H1 (cell line): ENCODE data around the gene ERVFRD-1. TPM values are rescaled to one million over a fixed set of nuclear protein-coding genes. Genes with fewer than 3 reads are reported as not detected.
A peak's percentile ranks its signal among the peaks of the same experiment; 100 is the strongest.

ENCODE experiments used
- CTCF ChIA-PET: fragments of 300-600 bp; sonication (Branson Sonifier 250); formaldehyde crosslinking; loops from one replicate; lab custom pipeline; 2021; ENCODE audit not compliant: partially characterized antibody; lab: Charles Lee
- POLR2A ChIA-PET: fragments of 300-600 bp; sonication (Branson Sonifier 250); formaldehyde crosslinking; loops from one replicate; lab custom pipeline; 2021; ENCODE audit warnings: inconsistent platforms; ENCODE audit not compliant: partially characterized antibody; lab: Charles Lee
- DNase-seq, 2 experiments: peaks; one replicate each; pipeline versions ENCODE4 v3.0.0 to v3.0.0-alpha.2; 2010 to 2022; ENCODE audit warnings: low spot score in 2 of 2, low read depth in 1 of 2, mixed read lengths in 1 of 2
- FAIRE-seq: peaks from 2 replicates; lab custom pipeline; 2011; peaks lifted over from hg19 to GRCh38; lab: Jason Lieb, UNC
- H2AFZ ChIP-seq: 2 replicates; pipeline ENCODE4 v1.8.1; 2012; ENCODE audit warnings: low read length, inconsistent platforms
- H2AK5ac ChIP-seq: 2 replicates; pipeline ENCODE4 v1.6.1; 2013; ENCODE audit warnings: low read depth, low read length
- H2BK120ac ChIP-seq: replicated peaks from 2 replicates; pipeline ENCODE3; 2013; ENCODE audit warnings: low read depth, low read length, inconsistent platforms
- H2BK12ac ChIP-seq: 2 replicates; pipeline ENCODE4 v1.6.1; 2013; ENCODE audit warnings: low read depth, low read length
- H2BK15ac ChIP-seq: 2 replicates; pipeline ENCODE4 v1.6.1; 2013; ENCODE audit warnings: low read length
- H2BK20ac ChIP-seq: 2 replicates; pipeline ENCODE4 v1.6.1; 2013; ENCODE audit warnings: low read length
- H2BK5ac ChIP-seq: 2 replicates; pipeline ENCODE4 v1.6.1; 2013; ENCODE audit warnings: low read depth, low read length
- H3K14ac ChIP-seq: 2 replicates; pipeline ENCODE4 v1.6.1; 2013; ENCODE audit warnings: inconsistent platforms; ENCODE audit not compliant: insufficient read length
- H3K18ac ChIP-seq: 2 replicates; pipeline ENCODE4 v1.6.1; 2013; ENCODE audit warnings: low read length; ENCODE audit errors: extremely low read depth
- H3K23ac ChIP-seq: 2 replicates; pipeline ENCODE4 v1.6.1; 2013; ENCODE audit warnings: inconsistent platforms; ENCODE audit not compliant: insufficient read length
- H3K23me2 ChIP-seq: 2 replicates; pipeline ENCODE4 v1.6.1; 2013; ENCODE audit warnings: low read depth, low read length
- H3K27ac ChIP-seq: 2 replicates; pipeline ENCODE4 v1.6.1; 2011; ENCODE audit warnings: low read depth, low read length, inconsistent platforms
- H3K27me3 ChIP-seq, 4 experiments: replicated peaks in 1 of 4; 1 replicate in 1 of 4; 2 replicates in 3 of 4; pipeline versions ENCODE4 v1.6.1 to v1.8.1; 2011 to 2013; ENCODE audit warnings: low read length in 3 of 4, mild to moderate bottlenecking in 3 of 4, inconsistent platforms in 2 of 4, mixed read lengths in 2 of 4, moderate library complexity in 1 of 4; ENCODE audit not compliant: control insufficient read depth in 3 of 4, insufficient read depth in 3 of 4; ENCODE audit errors: extremely low read depth in 1 of 4
- H3K36me3 ChIP-seq, 4 experiments: 2 replicates each; pipeline versions ENCODE4 v1.6.1 to v1.8.1; 2011 to 2013; ENCODE audit warnings: mild to moderate bottlenecking in 4 of 4, low read length in 3 of 4, moderate library complexity in 2 of 4, control low read depth in 1 of 4, inconsistent platforms in 1 of 4; ENCODE audit not compliant: insufficient read depth in 4 of 4, control insufficient read depth in 2 of 4
- H3K4ac ChIP-seq: replicated peaks from 2 replicates; pipeline ENCODE3; 2013; ENCODE audit warnings: low read length, low read depth, mixed read lengths, inconsistent platforms; ENCODE audit not compliant: insufficient read length
- H3K4me1 ChIP-seq, 4 experiments: replicated peaks in 1 of 4; 1 replicate in 1 of 4; 2 replicates in 3 of 4; pipeline versions ENCODE4 v1.6.1 to v1.8.1; 2011 to 2013; ENCODE audit warnings: low read length in 3 of 4, inconsistent platforms in 2 of 4, mixed read lengths in 1 of 4; ENCODE audit not compliant: insufficient read depth in 4 of 4, control insufficient read depth in 3 of 4
- H3K4me2 ChIP-seq, 2 experiments: 2 replicates each; pipeline versions ENCODE4 v1.6.1 to v1.8.1; 2011 to 2013; ENCODE audit warnings: low read depth in 2 of 2, low read length in 2 of 2, control low read depth in 1 of 2, inconsistent platforms in 1 of 2, mild to moderate bottlenecking in 1 of 2; ENCODE audit not compliant: insufficient read depth in 1 of 2
- H3K4me3 ChIP-seq, 4 experiments: fragments of 200-600, 300-600 bp in 1 of 4; sonication (generic), shearing (Covaris generic), sonication (Bioruptor Twin) in 1 of 4; 2 replicates each; pipeline versions ENCODE4 v1.5.1 to v1.8.1; 2011 to 2016; ENCODE audit warnings: low read length in 4 of 4, low read depth in 3 of 4, control low read depth in 2 of 4, inconsistent platforms in 2 of 4, mild to moderate bottlenecking in 2 of 4, mixed read lengths in 1 of 4, moderate library complexity in 1 of 4; ENCODE audit not compliant: insufficient read depth in 2 of 4; ENCODE audit errors: extremely low read depth in 1 of 4
- H3K56ac ChIP-seq: replicated peaks from 2 replicates; pipeline ENCODE3; 2013; ENCODE audit warnings: low read depth, mild to moderate bottlenecking, mixed read lengths, low read length, inconsistent platforms; ENCODE audit not compliant: insufficient read length
- H3K79me1 ChIP-seq: 2 replicates; pipeline ENCODE4 v1.6.1; 2013; ENCODE audit warnings: low read depth, low read length, control low read depth
- H3K79me2 ChIP-seq, 2 experiments: 2 replicates each; pipeline versions ENCODE4 v1.6.1 to v1.8.1; 2012 to 2013; ENCODE audit warnings: low read length in 2 of 2, mild to moderate bottlenecking in 2 of 2, inconsistent platforms in 1 of 2; ENCODE audit not compliant: insufficient read depth in 2 of 2, control insufficient read depth in 1 of 2
- H3K9ac ChIP-seq, 4 experiments: replicated peaks in 1 of 4; 1 replicate in 1 of 4; 2 replicates in 3 of 4; pipeline versions ENCODE4 v1.6.1 to v1.8.1; 2011 to 2013; ENCODE audit warnings: low read depth in 3 of 4, low read length in 3 of 4, control low read depth in 2 of 4, mild to moderate bottlenecking in 2 of 4, moderate library complexity in 2 of 4, inconsistent platforms in 1 of 4; ENCODE audit errors: extremely low read depth in 1 of 4
- H3K9me3 ChIP-seq, 2 experiments: 2 replicates each; pipeline versions ENCODE4 v1.6.1 to v1.8.1; 2012 to 2013; ENCODE audit warnings: mild to moderate bottlenecking in 2 of 2, moderate library complexity in 2 of 2, control low read depth in 1 of 2, inconsistent platforms in 1 of 2, low read depth in 1 of 2, low read length in 1 of 2, mixed read lengths in 1 of 2; ENCODE audit not compliant: insufficient read depth in 2 of 2
- H4K20me1 ChIP-seq, 2 experiments: replicated peaks in 1 of 2; 2 replicates each; pipeline versions ENCODE3 to v1.8.1; 2011 to 2013; ENCODE audit warnings: inconsistent platforms in 2 of 2, low read length in 2 of 2, mild to moderate bottlenecking in 1 of 2; ENCODE audit not compliant: insufficient read depth in 2 of 2, control insufficient read depth in 1 of 2
- H4K5ac ChIP-seq: 2 replicates; pipeline ENCODE4 v1.6.1; 2013; ENCODE audit warnings: low read length, low read depth, mixed read lengths, inconsistent platforms; ENCODE audit not compliant: insufficient read length
- H4K8ac ChIP-seq: 2 replicates; pipeline ENCODE4 v1.8.0; 2013; ENCODE audit warnings: mild to moderate bottlenecking, moderate library complexity, low read length, inconsistent platforms; ENCODE audit not compliant: insufficient read depth; ENCODE audit errors: extremely low read depth
- H4K91ac ChIP-seq: replicated peaks from 2 replicates; pipeline ENCODE3; 2013; ENCODE audit warnings: low read length, mixed read lengths, inconsistent platforms; ENCODE audit not compliant: insufficient read length
- BACH1 ChIP-seq: IDR thresholded peaks from 2 replicates; pipeline ENCODE4 v1.6.1; 2012; ENCODE audit warnings: low read length, improper control_type of control experiment
- CREB1 ChIP-seq: IDR thresholded peaks from 2 replicates; pipeline ENCODE4 v1.6.1; 2012; ENCODE audit warnings: inconsistent platforms
- GTF2F1 ChIP-seq: IDR thresholded peaks from 2 replicates; pipeline ENCODE4 v1.6.1; 2012; ENCODE audit warnings: low read depth, low read length, improper control_type of control experiment, borderline replicate concordance
- POU5F1 ChIP-seq: IDR thresholded peaks from 2 replicates; pipeline ENCODE4 v1.6.1; 2011; ENCODE audit warnings: low read depth, mild to moderate bottlenecking, low read length, moderate library complexity
- WGBS, 2 experiments: shearing (Covaris generic) in 1 of 2; methylation state at CpG; one replicate each; pipeline versions ENCODE4 v1.1.6 to v1.1.7; 2013 to 2015; ENCODE audit warnings: low lambda C conversion rate in 2 of 2, mixed read lengths in 2 of 2, inconsistent platforms in 1 of 2, low coverage in 1 of 2, missing lambda C conversion rate in 1 of 2; ENCODE audit not compliant: insufficient replicate concordance in 2 of 2, insufficient coverage in 1 of 2, insufficient read length in 1 of 2; ENCODE audit errors: extremely low coverage in 1 of 2, missing lambda C conversion rate in 1 of 2; 5-methylcytosine and 5-hydroxymethylcytosine counted together
- polyA plus RNA-seq, 7 experiments: library from polyadenylated mRNA; depleted of rRNA in 3 of 7; stranded (reverse) in 5 of 7; unstranded in 2 of 7; fragments of >200 nt in 5 of 7; fragments of 200-250 nt in 2 of 7; gene quantifications; 1 replicate in 5 of 7; 2 replicates in 1 of 7; 4 replicates in 1 of 7; pipeline versions ENCODE4 v1.2.1 to v1.2.3, GENCODE V29; 2011 to 2013; ENCODE audit warnings: missing spikeins in 2 of 7, mixed read lengths in 2 of 7
- total RNA-seq: library from RNA; stranded (reverse); fragmentation: NEBNext Ultra II Directional; extraction: Animal tissue kit (Norgen Biotek cat#: 25700); gene quantifications from 2 replicates; pipeline ENCODE4 v1.2.1, GENCODE V29; 2021

The ERVFRD-1 gene
- total and polyA plus RNA-seq, 2 of the 8 experiments (the other 6 are each of a cell fraction or from before 2014, with no cell fraction given) = not detected

DNA sequence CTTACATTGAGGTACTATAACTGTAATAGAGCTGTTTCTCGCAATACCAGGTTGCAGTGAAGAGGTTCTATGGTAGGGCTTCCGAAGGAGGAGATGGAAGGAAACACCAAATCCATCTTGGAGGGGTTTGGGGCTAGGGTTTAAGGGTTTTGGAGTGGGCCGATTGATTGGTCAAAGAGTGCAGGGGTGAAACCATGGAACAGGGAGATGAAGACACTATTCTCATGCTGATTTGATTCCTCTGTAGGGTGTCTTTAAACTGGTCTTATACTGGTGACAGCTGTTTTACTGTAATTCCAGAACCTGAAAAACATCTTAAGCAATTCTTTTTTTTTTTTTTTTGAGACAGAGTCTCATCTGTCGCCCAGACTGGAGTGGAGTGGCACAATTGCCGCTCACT lies 10.1 kb downstream of the ERVFRD-1 start:
- Histone ChIP-seq H3K23me2 (no peaks in the 10 kb centered on the region), H3K9me3 (no peaks in the 10 kb centered on the region), H3K79me1 (peaks cover 6% of the 10 kb centered on the region), H3K36me3 (no peaks in the 10 kb centered on the region; a peak in 1 of 8 replicates), H2BK12ac (no peak overlapping the region), H2BK120ac (no peak overlapping the region), H3K4me2 (peak overlapping the region in 1 of 2 experiments; percentile 22; a peak in 2 of 4 replicates), H4K20me1 (peaks cover 1 to 3% of the 10 kb centered on the region in 2 experiments), H2AFZ (no peak overlapping the region), H3K56ac (no peak overlapping the region), H4K5ac (no peak overlapping the region), H3K27ac (no peak overlapping the region), H4K91ac (no peak overlapping the region), H3K27me3 (no peaks in the 10 kb centered on the region), H3K4me3 (no peak overlapping the region), H2AK5ac (no peak overlapping the region), H3K79me2 (peaks cover 7 to 96% of the 10 kb centered on the region in 2 experiments), H3K4ac (no peak overlapping the region), H2BK15ac (no peak overlapping the region), H3K14ac (no peak overlapping the region), H4K8ac (no peak overlapping the region), H3K23ac (no peak overlapping the region), H3K9ac (no peak overlapping the region), H3K4me1 (peaks cover 0 to 6% (median 1%) of the 10 kb centered on the region in 4 experiments; a peak in 2 of 7 replicates), H2BK5ac (no peak overlapping the region), H2BK20ac (no peak overlapping the region), H3K18ac (no peak overlapping the region; the same call in 1 of the 2 replicates)
- DNase-seq (no peak), FAIRE-seq (no peak)
- WGBS, 2 experiments = 89% methylated on average over 5 of the region's 5 CpGs; no CpG with 5 or more reads in 1 of the 2 experiments
- POLR2A ChIA-PET = no interaction called here
- TF ChIP-seq BACH1 = no peak
- no peak for TF ChIP-seq CREB1
- TF ChIP-seq GTF2F1 = no peak
- TF ChIP-seq POU5F1 = 0 out of 2 replicates have a peak, but pooled peaks have one; percentile 14
- CTCF ChIA-PET = interaction anchor here (0.7 kb wide), 2 partner anchors 56 to 70 kb away, joined by 3 to 4 read pairs; no protein-coding TSS in a partner anchor
